SJCRH30 (cell line): Measurements from ENCODE around the gene AFDN. TPM values are rescaled to one million over a fixed set of nuclear protein-coding genes. Genes with fewer than 3 reads are reported as not detected.

Experiments used
- DNase-seq, 2 experiments: peaks; one replicate each; pipeline ENCODE4 v3.0.0-alpha.2; 2015 to 2020
- H3K27ac ChIP-seq: fragments of 250-450 bp; sonication (Bioruptor Pico); 2 replicates; pipeline ENCODE4 v1.5.1; 2020; ENCODE audit warnings: mild to moderate bottlenecking, moderate library complexity
- H3K27me3 ChIP-seq: fragments of 250-450 bp; sonication (Bioruptor Pico); 2 replicates; pipeline ENCODE4 v1.5.1; 2020; ENCODE audit warnings: mild to moderate bottlenecking, moderate library complexity
- H3K36me3 ChIP-seq: fragments of 250-450 bp; sonication (Bioruptor Pico); 2 replicates; pipeline ENCODE4 v1.5.1; 2020; ENCODE audit warnings: mild to moderate bottlenecking, moderate library complexity
- H3K4me1 ChIP-seq: fragments of 250-450 bp; sonication (Bioruptor Pico); 2 replicates; pipeline ENCODE4 v1.5.1; 2020; ENCODE audit warnings: mild to moderate bottlenecking, moderate library complexity
- H3K4me3 ChIP-seq: fragments of 250-450 bp; sonication (Bioruptor Pico); 2 replicates; pipeline ENCODE4 v1.5.1; 2020; ENCODE audit warnings: mild to moderate bottlenecking, moderate library complexity
- H3K9me3 ChIP-seq: fragments of 250-450 bp; sonication (Bioruptor Pico); replicated peaks from 2 replicates; pipeline ENCODE4 v1.5.1; 2020; ENCODE audit warnings: mild to moderate bottlenecking, moderate library complexity
- total RNA-seq: library from RNA; depleted of rRNA; stranded (reverse); fragments of >200 nt; shearing (Covaris generic); gene quantifications from 2 replicates; pipeline ENCODE4 v1.2.3, GENCODE V29; 2014

AFDN gene
- total RNA-seq, 1 experiment from 2014 or later = 75.0 TPM

GRCh38 chr6:167789358-167789757 lies 37.4 kb upstream of the AFDN start:
- no peaks in the 10 kb centered on the region for H3K27me3 ChIP-seq
- no peak overlapping the region for H3K4me3 ChIP-seq
- DNase-seq = no peak
- H3K9me3 ChIP-seq = no peaks in the 10 kb centered on the region
- no peak overlapping the region for H3K27ac ChIP-seq
- H3K4me1 ChIP-seq = peaks cover 3% of the 10 kb centered on the region; the same call in 1 of the 2 replicates
- no peaks in the 10 kb centered on the region for H3K36me3 ChIP-seq

- Histone ChIP-seq H3K4me1 (peaks cover 3% of the 10 kb centered on the region; the same call in 1 of the 2 replicates), H3K36me3 (no peaks in the 10 kb centered on the region), H3K9me3 (no peaks in the 10 kb centered on the region), H3K27me3 (no peaks in the 10 kb centered on the region), H3K27ac (no peak overlapping the region), H3K4me3 (no peak overlapping the region)
- DNase-seq = no peak
Observed at GRCh38 chr6:167791091-167791779, 35.5 kb upstream of the AFDN start.

- Histone ChIP-seq H3K27ac (no peak overlapping the region), H3K36me3 (no peaks in the 10 kb centered on the region), H3K4me3 (no peak overlapping the region), H3K9me3 (no peaks in the 10 kb centered on the region), H3K4me1 (peaks cover 3% of the 10 kb centered on the region; the same call in 1 of the 2 replicates), H3K27me3 (no peaks in the 10 kb centered on the region)
- no peak for DNase-seq
Observed at GRCh38 chr6:167791780-167792478, 34.8 kb upstream of the AFDN start.

- DNase-seq = peak in 1 of 2 experiments; percentile 22
- no peaks in the 10 kb centered on the region; the same call in 1 of the 2 replicates for H3K27me3 ChIP-seq
Observed at GRCh38 chr6:167793421-167793820, 33.3 kb upstream of the AFDN start.

GRCh38 chr6:167794161-167795157 lies 32.3 kb upstream of the AFDN start:
- Histone ChIP-seq H3K27me3 (no peaks in the 10 kb centered on the region; the same call in 1 of the 2 replicates), H3K4me3 (no peak overlapping the region), H3K36me3 (no peaks in the 10 kb centered on the region), H3K9me3 (no peaks in the 10 kb centered on the region), H3K27ac (no peak overlapping the region), H3K4me1 (peaks cover 3% of the 10 kb centered on the region; the same call in 1 of the 2 replicates)
- no peak for DNase-seq

More at GRCh38 chr6:167793421-167793820, 33.3 kb upstream of the AFDN start:
- Histone ChIP-seq H3K9me3 (no peaks in the 10 kb centered on the region), H3K27ac (no peak overlapping the region), H3K36me3 (no peaks in the 10 kb centered on the region), H3K4me3 (no peak overlapping the region), H3K4me1 (peaks cover 3% of the 10 kb centered on the region; the same call in 1 of the 2 replicates)

- Histone ChIP-seq H3K36me3 (no peaks in the 10 kb centered on the region), H3K27ac (no peak overlapping the region), H3K27me3 (no peaks in the 10 kb centered on the region; the same call in 1 of the 2 replicates), H3K4me1 (peaks cover 3% of the 10 kb centered on the region; the same call in 1 of the 2 replicates), H3K9me3 (no peaks in the 10 kb centered on the region), H3K4me3 (no peak overlapping the region)
- DNase-seq = no peak
Observed at GRCh38 chr6:167795321-167795811, 31.3 kb upstream of the AFDN start.

- DNase-seq = no peak
- Histone ChIP-seq H3K9me3 (no peaks in the 10 kb centered on the region), H3K4me3 (no peak overlapping the region), H3K36me3 (no peaks in the 10 kb centered on the region), H3K4me1 (peaks cover 3% of the 10 kb centered on the region; the same call in 1 of the 2 replicates), H3K27ac (no peak overlapping the region), H3K27me3 (no peaks in the 10 kb centered on the region; the same call in 1 of the 2 replicates)
Observed at GRCh38 chr6:167795874-167796191, 30.9 kb upstream of the AFDN start.

- DNase-seq = no peak
- no peaks in the 10 kb centered on the region for H3K36me3 ChIP-seq
- H3K27me3 ChIP-seq = no peaks in the 10 kb centered on the region; the same call in 1 of the 2 replicates
- no peak overlapping the region for H3K4me3 ChIP-seq
- peaks cover 3% of the 10 kb centered on the region; the same call in 1 of the 2 replicates for H3K4me1 ChIP-seq
- H3K9me3 ChIP-seq = no peaks in the 10 kb centered on the region
- no peak overlapping the region for H3K27ac ChIP-seq
Observed at GRCh38 chr6:167796192-167796981, 30.3 kb upstream of the AFDN start.

- Histone ChIP-seq H3K4me1 (peaks cover 3% of the 10 kb centered on the region; the same call in 1 of the 2 replicates), H3K27ac (no peak overlapping the region), H3K36me3 (no peaks in the 10 kb centered on the region), H3K9me3 (no peaks in the 10 kb centered on the region), H3K4me3 (no peak overlapping the region), H3K27me3 (no peaks in the 10 kb centered on the region; the same call in 1 of the 2 replicates)
- no peak for DNase-seq
Observed at GRCh38 chr6:167797011-167797471, 29.7 kb upstream of the AFDN start.

- H3K4me3 ChIP-seq = no peak overlapping the region
- DNase-seq = no peak
- no peaks in the 10 kb centered on the region for H3K36me3 ChIP-seq
- no peak overlapping the region for H3K27ac ChIP-seq
- peaks cover 3% of the 10 kb centered on the region; the same call in 1 of the 2 replicates for H3K4me1 ChIP-seq
- H3K9me3 ChIP-seq = no peaks in the 10 kb centered on the region
- H3K27me3 ChIP-seq = no peaks in the 10 kb centered on the region; the same call in 1 of the 2 replicates
Observed at GRCh38 chr6:167797476-167798265, 29.0 kb upstream of the AFDN start.

GRCh38 chr6:167798453-167798852 lies 28.3 kb upstream of the AFDN start:
- H3K27ac ChIP-seq = no peak overlapping the region
- no peak for DNase-seq
- H3K4me1 ChIP-seq = no peaks in the 10 kb centered on the region; the same call in 1 of the 2 replicates
- no peaks in the 10 kb centered on the region; the same call in 1 of the 2 replicates for H3K27me3 ChIP-seq
- H3K9me3 ChIP-seq = no peaks in the 10 kb centered on the region
- H3K4me3 ChIP-seq = no peak overlapping the region
- H3K36me3 ChIP-seq = no peaks in the 10 kb centered on the region

- DNase-seq = peak in 1 of 2 experiments; percentile 23
- Histone ChIP-seq H3K4me3 (no peak overlapping the region), H3K4me1 (no peaks in the 10 kb centered on the region), H3K36me3 (no peaks in the 10 kb centered on the region), H3K9me3 (no peaks in the 10 kb centered on the region), H3K27ac (no peak overlapping the region), H3K27me3 (no peaks in the 10 kb centered on the region; the same call in 1 of the 2 replicates)
Observed at GRCh38 chr6:167799033-167799821, 27.5 kb upstream of the AFDN start.
